D341Med (cell line): Measurements from ENCODE around the gene DUSP5.
A peak's percentile ranks its signal among the peaks of the same experiment; 100 is the strongest.

Experiments used
- DNase-seq: peaks from one replicate; pipeline ENCODE4 v3.0.0; 2012; ENCODE audit warnings: low spot score

The DUSP5 gene

DNA sequence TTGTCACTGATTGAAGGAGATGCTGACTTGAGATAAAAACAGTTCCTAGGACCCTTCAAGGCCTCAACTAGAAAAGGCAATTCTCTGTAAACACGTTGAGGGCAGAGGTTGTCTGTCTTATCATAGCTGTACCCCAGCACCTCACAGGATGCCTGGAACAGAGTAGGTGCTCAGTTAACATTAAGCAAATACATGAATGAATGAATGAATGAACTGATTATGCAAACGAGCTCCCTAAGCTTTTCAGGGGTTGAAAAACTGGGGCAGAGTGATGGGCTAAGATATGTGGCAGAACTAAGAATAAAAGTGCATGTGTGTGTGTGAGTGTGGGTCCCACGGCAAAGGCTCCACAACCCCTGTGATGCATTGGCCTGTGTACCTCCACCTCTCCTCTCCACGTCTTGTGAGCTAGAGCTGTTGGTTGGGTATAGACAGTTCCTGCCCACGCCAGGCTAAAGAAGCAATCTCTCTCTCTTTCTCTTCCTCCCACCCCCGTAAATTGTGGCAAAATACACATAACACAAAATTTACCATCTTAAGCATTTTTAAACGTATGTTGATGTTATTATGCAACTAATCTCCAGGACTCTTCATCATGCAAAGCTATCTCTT, 48.9 kb downstream of the DUSP5 start:
- no peak for DNase-seq

DNA sequence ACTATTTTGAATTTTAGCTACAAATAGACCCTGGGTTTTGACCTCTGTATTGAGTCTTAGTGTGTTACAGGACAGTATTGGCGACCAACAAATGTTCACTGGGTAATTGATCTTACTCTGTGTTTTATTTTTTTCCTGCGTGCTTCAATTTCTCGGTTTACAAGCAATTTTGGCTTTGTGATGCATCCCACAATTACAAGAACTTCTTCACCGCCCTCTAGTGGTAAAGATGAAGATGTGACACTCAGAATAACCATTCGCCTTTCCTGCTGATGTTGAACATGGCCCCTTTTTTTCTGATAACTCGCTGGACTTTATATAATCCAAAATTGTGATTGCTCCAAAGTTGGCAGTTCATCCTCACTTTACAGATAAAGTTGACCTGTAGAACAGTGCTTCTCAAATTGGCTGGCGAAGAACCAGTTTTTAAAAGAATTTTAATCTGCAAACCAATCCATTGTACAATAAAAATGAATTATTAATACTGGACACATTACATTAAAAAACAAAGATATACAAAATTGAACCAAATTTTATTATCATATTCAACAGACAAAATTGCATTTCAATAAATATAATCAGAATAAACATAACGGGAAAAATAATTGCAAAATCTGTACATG, 49.5 kb downstream of the DUSP5 start:
- DNase-seq = peak; percentile 51

DNA sequence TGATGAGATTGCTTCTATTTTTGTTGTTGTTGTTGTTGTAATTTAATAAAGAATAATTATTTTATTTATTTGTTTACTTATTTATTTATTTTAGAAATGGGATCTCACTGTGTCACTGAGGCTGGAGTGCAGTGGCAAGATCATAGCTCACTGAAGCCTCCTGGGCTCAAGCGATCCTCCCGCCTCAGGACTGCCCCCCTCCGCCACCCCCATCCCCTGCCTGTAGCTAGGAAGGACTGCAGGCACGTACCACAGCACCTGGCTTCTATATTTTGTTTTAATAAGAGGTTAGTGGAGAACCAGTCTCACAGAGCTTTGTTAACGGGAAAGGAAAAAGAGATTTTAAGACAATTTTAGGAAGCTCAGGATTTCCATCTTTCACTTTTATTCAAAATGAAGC, 50.3 kb downstream of the DUSP5 start:
- DNase-seq = no peak

DNA sequence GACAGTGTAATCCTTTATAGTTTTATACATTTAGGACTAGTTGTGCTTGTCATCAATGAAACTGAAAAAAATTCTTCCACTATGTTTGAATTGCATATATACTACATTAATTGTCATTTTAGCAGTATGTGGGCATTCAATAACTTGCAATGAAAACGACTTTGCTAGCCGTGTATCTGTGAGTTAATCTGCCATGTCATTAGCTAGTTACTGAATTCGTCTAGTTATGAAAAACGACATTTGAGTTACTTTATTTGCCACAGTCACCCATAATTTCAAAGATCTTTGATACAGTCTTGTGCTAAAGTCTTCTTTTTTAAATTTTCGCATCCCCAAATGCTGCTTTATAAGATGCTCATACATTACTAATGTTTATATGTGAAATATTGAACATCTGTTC, 51.5 kb downstream of the DUSP5 start:
- no peak for DNase-seq

DNA sequence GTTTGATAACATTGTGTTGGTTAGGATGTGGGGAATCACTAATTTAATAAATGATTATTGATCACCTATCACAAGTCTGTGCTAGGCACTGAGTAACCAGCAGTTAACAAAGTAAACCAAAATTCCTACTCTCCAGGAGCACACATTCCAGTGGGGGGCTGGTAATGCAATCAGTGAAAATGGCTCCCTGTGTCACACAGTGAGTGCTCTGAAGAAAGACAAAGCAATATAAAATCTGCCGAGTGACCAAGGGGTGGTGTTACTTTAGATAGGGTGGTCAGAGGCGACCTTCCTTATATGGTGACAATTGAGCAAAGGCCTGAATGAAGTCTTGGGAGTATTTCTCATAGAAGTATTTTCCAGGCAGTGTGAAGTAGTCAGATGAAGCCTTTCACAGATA, 56.2 kb downstream of the DUSP5 start:
- no peak for DNase-seq

DNA sequence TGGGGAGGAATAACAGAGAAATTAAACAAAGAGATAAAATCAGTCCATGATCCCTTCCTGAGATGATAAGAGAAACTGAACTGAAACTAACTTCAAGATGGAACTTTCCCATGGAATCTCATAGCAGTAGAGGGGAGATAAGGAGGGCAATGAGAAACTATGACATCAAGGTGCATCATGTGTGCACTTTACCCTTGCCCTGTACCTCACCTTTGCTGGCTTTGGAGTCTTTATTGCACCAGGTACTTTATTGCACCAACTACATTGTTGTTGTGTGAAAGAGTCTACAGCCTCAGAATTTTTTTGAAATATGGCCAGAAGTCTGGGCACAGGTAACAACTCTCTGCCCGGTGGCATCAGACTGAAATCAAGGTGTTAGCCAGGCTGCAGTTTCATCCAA, 58.6 kb downstream of the DUSP5 start:
- no peak for DNase-seq

DNA sequence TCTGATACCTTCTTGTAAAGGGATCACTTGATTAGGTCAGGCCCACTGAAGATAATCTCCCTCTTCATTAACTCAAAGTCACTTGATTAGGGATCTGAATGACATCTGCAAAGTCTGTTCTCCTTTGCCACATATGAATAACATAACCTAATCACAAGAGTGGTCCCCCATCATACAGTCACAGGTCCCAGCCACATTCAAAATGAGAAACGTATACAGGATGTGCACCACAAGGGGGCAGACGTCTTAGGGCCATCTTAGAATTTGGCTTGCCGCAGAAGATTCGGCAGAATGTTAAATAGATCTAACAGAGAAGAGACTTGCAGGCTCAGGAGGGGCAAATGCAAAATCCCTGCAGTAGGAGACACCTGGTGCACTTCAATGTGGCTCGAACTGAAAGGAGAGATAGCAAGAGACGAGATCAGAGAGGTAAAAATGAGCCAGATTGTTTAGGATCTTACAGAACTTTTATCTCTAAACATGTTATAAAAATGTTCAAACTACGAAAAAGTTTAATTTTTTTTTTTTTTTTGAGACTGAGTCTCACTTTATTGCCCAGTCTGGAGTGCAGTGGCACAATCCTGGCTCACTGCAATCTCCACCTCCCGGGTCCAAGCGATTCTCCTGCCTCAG, 59.4 kb downstream of the DUSP5 start:
- DNase-seq = peak; percentile 55

DNA sequence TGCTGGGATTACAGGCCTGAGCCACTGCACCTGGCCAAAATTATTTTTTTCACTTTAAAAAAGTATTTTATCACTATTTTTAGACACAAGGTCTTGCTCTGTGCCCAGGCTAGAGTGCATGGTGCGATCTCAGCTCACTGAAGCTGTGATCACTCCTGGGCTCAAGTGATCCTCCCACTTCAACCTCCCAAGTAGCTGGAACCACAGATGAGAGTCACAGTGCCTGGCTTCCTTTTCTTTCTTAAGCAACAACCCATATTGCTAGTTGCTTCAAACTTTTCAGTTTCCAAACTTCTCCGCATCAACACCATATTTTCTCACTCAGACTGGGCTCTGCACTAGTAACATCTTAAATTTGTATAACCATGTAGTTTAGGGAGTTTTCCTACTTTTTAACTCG, 60.3 kb downstream of the DUSP5 start:
- DNase-seq = no peak

DNA sequence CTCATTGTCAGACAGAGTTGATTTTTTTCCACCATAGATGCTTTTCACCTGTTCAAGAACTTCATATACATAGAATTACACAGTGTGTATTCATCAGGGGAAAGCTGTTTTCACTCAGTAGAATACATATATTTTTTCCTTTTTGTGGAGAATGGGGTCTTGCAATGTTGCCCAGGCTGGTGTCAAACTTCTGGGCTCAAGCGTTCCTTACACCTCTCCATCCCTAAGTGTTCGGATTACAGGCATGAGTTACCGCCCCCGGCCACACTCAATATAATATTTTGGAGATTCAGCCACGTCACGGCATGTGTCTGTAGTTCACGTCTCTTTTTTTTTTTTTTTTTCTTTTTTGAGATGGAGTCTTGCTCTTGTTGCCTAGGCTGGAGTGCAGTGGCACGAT, 62.3 kb downstream of the DUSP5 start:
- no peak for DNase-seq
